ENCODE data around the gene RAB17. TPM values are rescaled to one million over a fixed set of nuclear protein-coding genes. Genes with fewer than 3 reads are reported as not detected.

Gene RAB17
- total RNA-seq, 1 experiment from 2014 or later = 17.2 TPM

- no peak for TF ChIP-seq CTCF (IDR thresholded peaks at IDR 0.05; ENCODE audit: unreplicated experiment)
- peaks cover 4% of the 10 kb centered on the region for H3K4me1 Mint-ChIP-seq (ENCODE audit: insufficient read depth, unreplicated experiment)
- ChIA-PET CTCF (no interaction called here), POLR2A (no interaction called here)
- H3K9me3 Mint-ChIP-seq (ENCODE audit: unreplicated experiment) = no peaks in the 10 kb centered on the region
- no peak overlapping the region for H3K4me3 Mint-ChIP-seq (ENCODE audit: unreplicated experiment)
- peaks cover 7% of the 10 kb centered on the region for H3K36me3 Mint-ChIP-seq (ENCODE audit: insufficient read depth, unreplicated experiment)
- H3K27ac Mint-ChIP-seq (ENCODE audit: low read depth, unreplicated experiment) = no peak overlapping the region
- intact Hi-C loops (cut with micrococcal nuclease) = no loop called here
- no TSS peak for BruUV-seq (replicated peaks)
- no peaks in the 10 kb centered on the region for H3K27me3 Mint-ChIP-seq (ENCODE audit: insufficient read depth, unreplicated experiment)
- no peak for DNase-seq (ENCODE audit: unreplicated experiment)
These were observed 37.6 kb downstream of the RAB17 start for GRCh38 chr2:237552908-237553307.

- intact Hi-C loops (cut with micrococcal nuclease) = no loop called here
- H3K4me1 Mint-ChIP-seq (ENCODE audit: insufficient read depth, unreplicated experiment) = no peaks in the 10 kb centered on the region
- H3K27me3 Mint-ChIP-seq (ENCODE audit: insufficient read depth, unreplicated experiment) = no peaks in the 10 kb centered on the region
- no peak overlapping the region for H3K4me3 Mint-ChIP-seq (ENCODE audit: unreplicated experiment)
- no peak for DNase-seq (ENCODE audit: unreplicated experiment)
- ChIA-PET CTCF (interaction anchor here (0.7 to 0.9 kb wide), 4 partner anchors 22 to 225 kb away, joined by 3 read pairs; no protein-coding TSS in a partner anchor), POLR2A (no interaction called here)
- no peaks in the 10 kb centered on the region for H3K9me3 Mint-ChIP-seq (ENCODE audit: unreplicated experiment)
- peaks cover 7% of the 10 kb centered on the region for H3K36me3 Mint-ChIP-seq (ENCODE audit: insufficient read depth, unreplicated experiment)
- BruUV-seq (replicated peaks) = no TSS peak
- no peak for TF ChIP-seq CTCF (IDR thresholded peaks at IDR 0.05; ENCODE audit: unreplicated experiment)
- no peak overlapping the region for H3K27ac Mint-ChIP-seq (ENCODE audit: low read depth, unreplicated experiment)
These were observed 39.4 kb downstream of the RAB17 start for GRCh38 chr2:237551071-237551574.

DNA sequence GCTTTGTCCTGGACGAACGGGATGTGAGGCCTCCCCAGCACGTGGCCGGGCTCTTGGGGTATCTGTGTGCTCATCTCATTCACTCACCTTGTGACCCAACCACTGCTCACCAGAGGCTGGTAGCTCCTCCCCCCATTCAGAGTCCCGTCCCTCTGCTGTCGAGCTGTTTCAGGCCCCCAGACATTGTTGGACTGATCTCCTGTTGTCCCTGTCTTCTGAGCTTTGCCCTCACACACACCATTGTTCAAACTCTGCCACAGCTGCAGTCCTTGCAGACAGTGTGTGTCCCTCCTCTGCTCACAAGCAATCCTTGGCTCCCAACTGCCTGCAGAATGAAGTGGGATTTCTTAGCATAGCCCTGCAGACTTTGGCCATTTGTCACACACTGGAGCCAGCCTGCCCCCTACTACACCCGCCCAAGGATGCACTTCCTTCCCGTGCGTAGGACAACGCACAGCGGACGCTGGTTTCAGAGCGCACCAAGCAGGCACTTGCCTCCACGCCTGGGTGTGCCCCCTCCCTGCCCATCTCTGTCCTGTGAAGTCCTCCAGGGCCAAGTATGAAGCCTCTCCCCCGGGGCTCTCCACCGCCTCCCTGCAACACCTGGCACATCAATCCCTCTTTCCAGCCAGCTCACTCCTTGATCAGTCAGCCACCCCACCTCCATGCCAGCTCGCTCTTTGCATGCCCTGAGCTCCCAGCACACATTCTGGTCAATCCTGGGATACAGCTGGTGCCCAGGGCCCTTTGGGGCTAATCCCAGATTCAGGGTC, 40.7 kb downstream of the RAB17 start:
- no TSS peak for BruUV-seq (replicated peaks)
- no peak overlapping the region for H3K27ac Mint-ChIP-seq (ENCODE audit: low read depth, unreplicated experiment)
- H3K27me3 Mint-ChIP-seq (ENCODE audit: insufficient read depth, unreplicated experiment) = no peaks in the 10 kb centered on the region
- H3K4me1 Mint-ChIP-seq (ENCODE audit: insufficient read depth, unreplicated experiment) = no peaks in the 10 kb centered on the region
- TF ChIP-seq CTCF (IDR thresholded peaks at IDR 0.05; ENCODE audit: unreplicated experiment) = no peak
- POLR2A ChIA-PET = interaction anchor here (1.2 to 2.3 kb wide), 2 partner anchors 9 to 10 kb away, joined by 3 to 8 read pairs; no protein-coding TSS in a partner anchor
- no peak overlapping the region for H3K4me3 Mint-ChIP-seq (ENCODE audit: unreplicated experiment)
- CTCF ChIA-PET = interaction anchor here (0.6 to 1.5 kb wide), 5 partner anchors 21 to 231 kb away, joined by 4 to 8 read pairs (median 6); no protein-coding TSS in a partner anchor
- intact Hi-C loops (cut with micrococcal nuclease) = no loop called here
- peaks cover 7% of the 10 kb centered on the region for H3K36me3 Mint-ChIP-seq (ENCODE audit: insufficient read depth, unreplicated experiment)
- H3K9me3 Mint-ChIP-seq (ENCODE audit: unreplicated experiment) = no peaks in the 10 kb centered on the region
- no peak for DNase-seq (ENCODE audit: unreplicated experiment)

DNA sequence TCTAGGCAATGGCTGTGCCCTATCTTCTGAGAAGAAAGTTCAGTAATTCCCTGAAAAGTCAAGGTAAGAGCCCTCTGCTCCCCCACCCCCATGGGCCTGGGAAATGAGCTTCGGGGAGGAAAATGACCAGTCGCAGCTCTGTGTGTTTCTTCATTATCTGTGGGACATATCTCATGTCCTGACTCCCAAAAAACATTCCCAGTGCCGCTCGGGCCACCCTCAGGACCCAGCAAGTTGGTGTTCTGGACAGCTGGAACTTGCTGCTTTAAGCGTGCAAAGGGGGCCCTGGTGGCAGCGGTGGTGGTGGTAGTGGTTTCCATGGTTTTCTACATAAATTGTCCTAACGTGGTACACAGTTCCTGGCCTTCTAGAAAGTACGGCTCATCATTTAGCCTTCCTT, 41.3 kb downstream of the RAB17 start:
- BruUV-seq (replicated peaks) = no TSS peak
- Mint-ChIP-seq H3K27ac (ENCODE audit: low read depth, unreplicated experiment) (no peak overlapping the region), H3K4me1 (ENCODE audit: insufficient read depth, unreplicated experiment) (no peaks in the 10 kb centered on the region), H3K9me3 (ENCODE audit: unreplicated experiment) (no peaks in the 10 kb centered on the region), H3K4me3 (ENCODE audit: unreplicated experiment) (no peak overlapping the region), H3K27me3 (ENCODE audit: insufficient read depth, unreplicated experiment) (no peaks in the 10 kb centered on the region), H3K36me3 (ENCODE audit: insufficient read depth, unreplicated experiment) (peaks cover 7% of the 10 kb centered on the region)
- ChIA-PET POLR2A (interaction anchor here (1.2 to 2.3 kb wide), 2 partner anchors 9 to 10 kb away, joined by 3 to 8 read pairs; no protein-coding TSS in a partner anchor), CTCF (interaction anchor here (1.2 to 1.5 kb wide), 3 partner anchors 22 to 37 kb away, joined by 5 to 6 read pairs (median 6); no protein-coding TSS in a partner anchor)
- intact Hi-C loops (cut with micrococcal nuclease) = no loop called here
- no peak for DNase-seq (ENCODE audit: unreplicated experiment)
- no peak for TF ChIP-seq CTCF (IDR thresholded peaks at IDR 0.05; ENCODE audit: unreplicated experiment)
